Caco-2 (cell line): ENCODE measurements around the gene DOLPP1. TPM values are rescaled to one million over a fixed set of nuclear protein-coding genes. Genes with fewer than 3 reads are reported as not detected.

Experiments used
- BruUV-seq: library from RNA; stranded (reverse); fragments of 400-500 nt; replicated peaks from 2 replicates; lab custom pipeline; 2021; lab: Mats Ljungman, UMichigan
- CTCF ChIA-PET: fragments of 300-600 bp; sonication (Branson Sonifier 250); formaldehyde crosslinking; loops from one replicate; lab custom pipeline; 2022; ENCODE audit warnings: antibody characterized with exemption; lab: Charles Lee
- POLR2A ChIA-PET: fragments of 300-600 bp; sonication (Branson Sonifier 250); formaldehyde crosslinking; loops from one replicate; lab custom pipeline; 2022; ENCODE audit warnings: antibody characterized with exemption; lab: Charles Lee
- DNase-seq, 2 experiments: peaks; one replicate each; pipeline versions ENCODE4 v3.0.0 to v3.0.0-alpha.2; 2020 to 2022
- H3K27me3 ChIP-seq: replicated peaks from 2 replicates; pipeline ENCODE4 v1.6.0; 2011; ENCODE audit warnings: low read length; ENCODE audit not compliant: control insufficient read depth, insufficient read depth
- H3K36me3 ChIP-seq: 2 replicates; pipeline ENCODE4 v1.5.1; 2011; ENCODE audit warnings: low read length; ENCODE audit not compliant: control insufficient read depth, insufficient read depth
- H3K4me1 ChIP-seq: fragments of 250-450 bp; sonication (Bioruptor Pico); 2 replicates; pipeline ENCODE4 v1.5.1; 2020; ENCODE audit warnings: mild to moderate bottlenecking
- H3K4me3 ChIP-seq: 2 replicates; pipeline ENCODE4 v1.5.1; 2011; ENCODE audit warnings: low read depth, mild to moderate bottlenecking, control low read depth, low read length
- H3K9me3 ChIP-seq: fragments of 250-450 bp; sonication (Bioruptor Pico); 2 replicates; pipeline ENCODE4 v1.5.1; 2020; ENCODE audit warnings: mild to moderate bottlenecking, moderate library complexity
- H3K27ac Mint-ChIP-seq: one replicate; pipeline ENCODE4 v1.8.0; 2022; ENCODE audit warnings: mixed read lengths; ENCODE audit not compliant: unreplicated experiment
- H3K27me3 Mint-ChIP-seq: one replicate; pipeline ENCODE4 v1.8.0; 2022; ENCODE audit warnings: mixed read lengths; ENCODE audit not compliant: insufficient read depth, unreplicated experiment
- H3K36me3 Mint-ChIP-seq: one replicate; pipeline ENCODE4 v1.8.0; 2022; ENCODE audit warnings: mild to moderate bottlenecking, mixed read lengths; ENCODE audit not compliant: insufficient read depth, unreplicated experiment
- H3K4me1 Mint-ChIP-seq: one replicate; pipeline ENCODE4 v1.8.0; 2022; ENCODE audit warnings: low read depth, mixed read lengths; ENCODE audit not compliant: unreplicated experiment
- H3K4me3 Mint-ChIP-seq: one replicate; pipeline ENCODE4 v1.8.0; 2022; ENCODE audit warnings: mild to moderate bottlenecking, moderate library complexity, mixed read lengths; ENCODE audit not compliant: unreplicated experiment
- H3K9me3 Mint-ChIP-seq: one replicate; pipeline ENCODE4 v1.8.0; 2022; ENCODE audit warnings: mixed read lengths; ENCODE audit not compliant: unreplicated experiment
- CTCF ChIP-seq, 2 experiments: fragments of 200-600 bp in 1 of 2; IDR thresholded peaks; 1 replicate in 1 of 2; 2 replicates in 1 of 2; pipeline versions ENCODE4 v1.5.1 to v1.8.0; 2011 to 2022; ENCODE audit warnings: antibody characterized with exemption in 1 of 2, control low read depth in 1 of 2, inconsistent platforms in 1 of 2, low read depth in 1 of 2, low read length in 1 of 2, mild to moderate bottlenecking in 1 of 2, moderate library complexity in 1 of 2; ENCODE audit not compliant: insufficient read depth in 1 of 2, severe bottlenecking in 1 of 2, unreplicated experiment in 1 of 2
- intact Hi-C: fragments of 100-400 bp; cut with micrococcal nuclease; formaldehyde crosslinking; loops from one replicate; pipeline ENCODE4 v1.10.0; 2022; ENCODE audit not compliant: unreplicated experiment
- total RNA-seq: library from RNA; stranded (reverse); gene quantifications from 2 replicates; pipeline ENCODE4 v1.2.3, GENCODE V29; 2022

Gene DOLPP1
- total RNA-seq, 1 experiment from 2014 or later, result 45.1 TPM

GRCh38 chr9:129036241-129036922 is 44.5 kb upstream of the DOLPP1 start, which contains the start of gene MIGA2:
MIGA2 (plus strand) TSS chr9:129036626; CDS start chr9:129040595, 3,969 bp downstream.
- POLR2A ChIA-PET, result interaction anchor here (0.5 to 1.0 kb wide), 6 partner anchors 8 to 877 kb away, joined by 3 to 6 read pairs (median 3); partner anchors contain the start of genes DOLPP1, SH3GLB2 and SPOUT1
- no peaks in the 10 kb centered on the region for H3K9me3 ChIP-seq

GRCh38 chr9:129036923-129037766 is 43.8 kb upstream of the DOLPP1 start:
- TSS peak; percentile 20 for BruUV-seq

More at GRCh38 chr9:129036241-129036922, 44.5 kb upstream of the DOLPP1 start, which contains the start of gene MIGA2:
- no peak for TF ChIP-seq CTCF (IDR thresholded peaks at IDR 0.05; ENCODE audit: insufficient read depth in 1 of 2, low read depth in 1 of 2, low read length in 1 of 2, severe bottlenecking in 1 of 2, unreplicated experiment in 1 of 2)
- CTCF ChIA-PET, result interaction anchor here (1.0 kb wide), 1 partner anchor 8 kb away, joined by 5 read pairs; the partner anchor contains the start of gene SH3GLB2
- intact Hi-C loops, result loop anchor here (1.0 kb wide), 1 partner anchor 8 kb away; the partner anchor contains the start of gene SH3GLB2
- Mint-ChIP-seq H3K4me1 (peaks cover 9% of the 10 kb centered on the region), H3K27ac (peak within 1 kb of the TSS; percentile 72), H3K4me3 (peak within 1 kb of the TSS; percentile 80), H3K27me3 (no peaks in the 10 kb centered on the region), H3K36me3 (peaks cover 16% of the 10 kb centered on the region), H3K9me3 (no peaks in the 10 kb centered on the region)
- no peaks in the 10 kb centered on the region for H3K27me3 ChIP-seq
- DNase-seq, result peak; percentile 97 to 99
- H3K36me3 ChIP-seq, result peaks cover 1% of the 10 kb centered on the region; the same call in 1 of the 2 replicates
- peaks cover 11% of the 10 kb centered on the region; the same call in 1 of the 2 replicates for H3K4me1 ChIP-seq
- H3K4me3 ChIP-seq, result peak within 1 kb of the TSS; percentile 94
- BruUV-seq, result no TSS peak

More at GRCh38 chr9:129036923-129037766, 43.8 kb upstream of the DOLPP1 start:
- Mint-ChIP-seq H3K36me3 (peaks cover 23% of the 10 kb centered on the region), H3K4me1 (peaks cover 9% of the 10 kb centered on the region), H3K9me3 (no peaks in the 10 kb centered on the region), H3K4me3 (peak overlapping the region; percentile 80), H3K27ac (peak overlapping the region; percentile 72), H3K27me3 (no peaks in the 10 kb centered on the region)
- Histone ChIP-seq H3K4me3 (peak overlapping the region; percentile 94), H3K4me1 (peaks cover 11% of the 10 kb centered on the region; the same call in 1 of the 2 replicates), H3K36me3 (peaks cover 1% of the 10 kb centered on the region; the same call in 1 of the 2 replicates), H3K9me3 (no peaks in the 10 kb centered on the region), H3K27me3 (no peaks in the 10 kb centered on the region)
- no peak for TF ChIP-seq CTCF (IDR thresholded peaks at IDR 0.05; ENCODE audit: insufficient read depth in 1 of 2, low read depth in 1 of 2, low read length in 1 of 2, severe bottlenecking in 1 of 2, unreplicated experiment in 1 of 2)
- CTCF ChIA-PET, result interaction anchor here (1.0 to 1.6 kb wide), 2 partner anchors 9 kb away, joined by 5 to 10 read pairs; partner anchors contain the start of gene SH3GLB2
- POLR2A ChIA-PET, result interaction anchor here (0.5 to 1.0 kb wide), 4 partner anchors 9 to 877 kb away, joined by 3 to 6 read pairs (median 3); partner anchors contain the start of gene SH3GLB2
- intact Hi-C loops, result loop anchor here (1.0 kb wide), 1 partner anchor 9 kb away; the partner anchor contains the start of gene SH3GLB2
- DNase-seq, result no peak
